HG02973 (cell line): ENCODE results near the gene DBX1.
"Not testable (repeated sequence)": the region's sequence is repeated elsewhere in the genome, so short reads cannot be mapped to it uniquely, and the experiment has no call there.

Experiments
- ATAC-seq: cut with Tn5 transposase; IDR thresholded peaks from one replicate; pipeline ENCODE4 v1.9.1; 2021; ENCODE audit warnings: moderate library complexity; ENCODE audit not compliant: unreplicated experiment

Gene DBX1

GRCh38 chr11:20161923-20162744 is 1.9 kb upstream of the DBX1 start:
- ATAC-seq, result no peak

GRCh38 chr11:20161230-20161918 is 1.1 kb upstream of the DBX1 start:
- no peak for ATAC-seq

GRCh38 chr11:20159466-20160381 is 551 bp downstream of the DBX1 start:
- no peak for ATAC-seq

GRCh38 chr11:20158597-20159257 is 1.5 kb downstream of the DBX1 start:
- ATAC-seq, result no peak

GRCh38 chr11:20157728-20158127 is 2.5 kb downstream of the DBX1 start:
- no peak for ATAC-seq

- no peak for ATAC-seq
These were observed 3.2 kb downstream of the DBX1 start for GRCh38 chr11:20156876-20157613.

- no peak for ATAC-seq
These were observed 3.9 kb downstream of the DBX1 start for GRCh38 chr11:20156280-20156875.

- ATAC-seq, result no peak
These were observed 4.5 kb downstream of the DBX1 start for GRCh38 chr11:20155683-20156279.

- ATAC-seq, result no peak
These were observed 5.9 kb downstream of the DBX1 start for GRCh38 chr11:20154381-20154780.

GRCh38 chr11:20138707-20139106 is 21.6 kb downstream of the DBX1 start:
- ATAC-seq, result no peak

GRCh38 chr11:20137637-20138036 is 22.6 kb downstream of the DBX1 start:
- ATAC-seq, result no peak

GRCh38 chr11:20134991-20135736 is 25.1 kb downstream of the DBX1 start:
- ATAC-seq, result no peak

- ATAC-seq, result no peak
These were observed 27.6 kb downstream of the DBX1 start for GRCh38 chr11:20132667-20133039.

- no peak for ATAC-seq
These were observed 28.2 kb downstream of the DBX1 start for GRCh38 chr11:20131788-20132666.

- ATAC-seq, result no peak
These were observed 30.6 kb downstream of the DBX1 start for GRCh38 chr11:20129665-20130064.

- not testable (repeated sequence) for ATAC-seq
These were observed 31.8 kb downstream of the DBX1 start for GRCh38 chr11:20128528-20128825.

- ATAC-seq, result peak; percentile 70
These were observed 32.4 kb downstream of the DBX1 start for GRCh38 chr11:20127671-20128527.
